Uterus (tissue), 2 donors: Measurements from ENCODE around the gene MEX3D.

Experiments
- POLR2A ChIP-seq, 2 donors: fragments of 450-650 bp; IDR thresholded peaks; one replicate each; pipeline ENCODE4 v1.6.1; 2016; ENCODE audit warnings: antibody characterized with exemption in 2 of 2, mild to moderate bottlenecking in 1 of 2, moderate library complexity in 1 of 2
- TF ChIP-seq, protein P1 (sequence below), 4 experiments: fragments of 200-600 bp in 2 of 4; fragments of 450-650 bp in 2 of 4; sonication (generic) in 2 of 4; IDR thresholded peaks; one replicate each; pipeline ENCODE4 v1.5.1; 2016 to 2019; ENCODE audit warnings: antibody characterized with exemption in 4 of 4, mild to moderate bottlenecking in 2 of 4, moderate library complexity in 1 of 4

DNA sequence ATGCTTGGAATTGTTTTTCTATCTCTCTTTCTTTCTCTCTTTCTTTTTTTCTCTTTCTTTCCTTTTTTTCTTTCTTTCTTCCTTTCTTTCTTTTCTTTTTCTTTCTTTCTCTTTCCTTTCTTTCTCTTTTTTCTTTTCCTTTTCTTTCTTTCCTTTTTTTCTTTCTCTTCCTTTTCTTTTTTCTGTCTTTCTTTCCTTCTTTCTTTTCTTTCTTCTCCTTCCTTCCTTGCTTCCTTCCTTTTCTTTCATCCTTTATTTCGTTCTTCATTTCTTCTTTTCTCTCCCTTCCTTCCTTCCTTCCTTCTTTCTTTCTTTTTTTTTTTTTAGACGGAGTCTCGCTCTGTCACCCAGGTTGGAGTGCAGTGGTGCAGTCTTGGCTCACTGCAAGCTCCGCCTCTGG is 1.9 kb upstream of the MEX3D start:
- TF ChIP-seq POLR2A (IDR thresholded peaks at IDR 0.05) = no peak
- TF ChIP-seq, protein P1, sequence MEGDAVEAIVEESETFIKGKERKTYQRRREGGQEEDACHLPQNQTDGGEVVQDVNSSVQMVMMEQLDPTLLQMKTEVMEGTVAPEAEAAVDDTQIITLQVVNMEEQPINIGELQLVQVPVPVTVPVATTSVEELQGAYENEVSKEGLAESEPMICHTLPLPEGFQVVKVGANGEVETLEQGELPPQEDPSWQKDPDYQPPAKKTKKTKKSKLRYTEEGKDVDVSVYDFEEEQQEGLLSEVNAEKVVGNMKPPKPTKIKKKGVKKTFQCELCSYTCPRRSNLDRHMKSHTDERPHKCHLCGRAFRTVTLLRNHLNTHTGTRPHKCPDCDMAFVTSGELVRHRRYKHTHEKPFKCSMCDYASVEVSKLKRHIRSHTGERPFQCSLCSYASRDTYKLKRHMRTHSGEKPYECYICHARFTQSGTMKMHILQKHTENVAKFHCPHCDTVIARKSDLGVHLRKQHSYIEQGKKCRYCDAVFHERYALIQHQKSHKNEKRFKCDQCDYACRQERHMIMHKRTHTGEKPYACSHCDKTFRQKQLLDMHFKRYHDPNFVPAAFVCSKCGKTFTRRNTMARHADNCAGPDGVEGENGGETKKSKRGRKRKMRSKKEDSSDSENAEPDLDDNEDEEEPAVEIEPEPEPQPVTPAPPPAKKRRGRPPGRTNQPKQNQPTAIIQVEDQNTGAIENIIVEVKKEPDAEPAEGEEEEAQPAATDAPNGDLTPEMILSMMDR (IDR thresholded peaks at IDR 0.05) = no peak
